ENCODE measurements around the gene FGF22. TPM values are rescaled to one million over a fixed set of nuclear protein-coding genes. Genes with fewer than 3 reads are reported as not detected.

Gene FGF22
- total and polyA plus RNA-seq, 3 donors from 2014 or later: 1.8 to 3.1 (median 2.6) TPM

GRCh38 chr19:617551-618246 lies 22.0 kb upstream of the FGF22 start:
- no peaks in the 10 kb centered on the region for H3K9me3 ChIP-seq
- TF ChIP-seq, protein P1, sequence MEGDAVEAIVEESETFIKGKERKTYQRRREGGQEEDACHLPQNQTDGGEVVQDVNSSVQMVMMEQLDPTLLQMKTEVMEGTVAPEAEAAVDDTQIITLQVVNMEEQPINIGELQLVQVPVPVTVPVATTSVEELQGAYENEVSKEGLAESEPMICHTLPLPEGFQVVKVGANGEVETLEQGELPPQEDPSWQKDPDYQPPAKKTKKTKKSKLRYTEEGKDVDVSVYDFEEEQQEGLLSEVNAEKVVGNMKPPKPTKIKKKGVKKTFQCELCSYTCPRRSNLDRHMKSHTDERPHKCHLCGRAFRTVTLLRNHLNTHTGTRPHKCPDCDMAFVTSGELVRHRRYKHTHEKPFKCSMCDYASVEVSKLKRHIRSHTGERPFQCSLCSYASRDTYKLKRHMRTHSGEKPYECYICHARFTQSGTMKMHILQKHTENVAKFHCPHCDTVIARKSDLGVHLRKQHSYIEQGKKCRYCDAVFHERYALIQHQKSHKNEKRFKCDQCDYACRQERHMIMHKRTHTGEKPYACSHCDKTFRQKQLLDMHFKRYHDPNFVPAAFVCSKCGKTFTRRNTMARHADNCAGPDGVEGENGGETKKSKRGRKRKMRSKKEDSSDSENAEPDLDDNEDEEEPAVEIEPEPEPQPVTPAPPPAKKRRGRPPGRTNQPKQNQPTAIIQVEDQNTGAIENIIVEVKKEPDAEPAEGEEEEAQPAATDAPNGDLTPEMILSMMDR (IDR thresholded peaks at IDR 0.05): no peak
- TF ChIP-seq POLR2A (IDR thresholded peaks at IDR 0.05): no peak
- no peaks in the 10 kb centered on the region for H3K36me3 ChIP-seq (ENCODE audit: low read depth, missing control alignments)
- no peak overlapping the region for H3K4me3 ChIP-seq
- no peaks in the 10 kb centered on the region for H3K4me1 ChIP-seq
- DNase-seq: no peak
- H3K27ac ChIP-seq: no peak overlapping the region
- no peaks in the 10 kb centered on the region for H3K27me3 ChIP-seq
- 67 to 90% methylated on average over 7 to 28 of the region's 29 CpGs for WGBS, 2 donors
- intact Hi-C loops (cut with DNase I; ENCODE audit: low total_unique reads): no loop called here

GRCh38 chr19:618247-618619 lies 21.4 kb upstream of the FGF22 start:
- Histone ChIP-seq H3K4me3 (no peak overlapping the region), H3K4me1 (no peaks in the 10 kb centered on the region), H3K9me3 (no peaks in the 10 kb centered on the region), H3K27me3 (no peaks in the 10 kb centered on the region), H3K27ac (no peak overlapping the region), H3K36me3 (ENCODE audit: low read depth, missing control alignments) (no peaks in the 10 kb centered on the region)
- no peak for DNase-seq
- TF ChIP-seq, protein P1 (IDR thresholded peaks at IDR 0.05): no peak
- TF ChIP-seq POLR2A (IDR thresholded peaks at IDR 0.05): no peak
- 92 to 96% methylated on average over 12 to 19 of the region's 19 CpGs for WGBS, 2 donors
- intact Hi-C loops (cut with DNase I; ENCODE audit: low total_unique reads): no loop called here

DNA sequence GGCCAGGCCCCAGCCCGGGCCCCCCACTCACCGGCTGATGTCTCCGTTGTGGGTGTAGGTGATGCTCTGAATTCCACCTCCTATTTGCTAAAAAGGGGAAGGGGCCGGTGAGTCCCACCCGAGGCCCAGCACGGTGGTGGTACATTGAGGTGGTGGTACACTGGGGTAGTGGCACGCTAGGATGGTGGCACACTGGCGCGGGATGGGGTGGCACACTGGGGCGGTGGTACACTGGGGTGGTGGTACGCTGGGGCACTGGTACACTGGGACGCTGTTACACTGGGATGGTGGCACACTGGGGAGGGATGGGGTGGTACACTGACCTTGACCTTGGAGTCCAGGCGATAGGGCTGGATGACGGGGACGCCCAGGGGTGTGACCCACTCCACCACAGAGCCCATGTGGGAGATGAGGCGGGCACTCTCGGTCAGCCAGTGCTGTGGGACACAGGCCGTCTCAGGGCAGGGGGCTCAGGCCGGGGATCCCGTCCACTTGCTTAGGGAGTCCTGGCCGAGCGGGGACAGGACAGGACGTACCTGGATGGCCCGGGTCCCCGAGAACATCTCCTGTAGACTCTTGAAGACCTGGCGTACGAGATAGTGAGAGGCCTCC lies 20.9 kb upstream of the FGF22 start:
- Histone ChIP-seq H3K9me3 (no peaks in the 10 kb centered on the region), H3K27ac (no peak overlapping the region), H3K36me3 (ENCODE audit: low read depth, missing control alignments) (no peaks in the 10 kb centered on the region), H3K27me3 (no peaks in the 10 kb centered on the region), H3K4me3 (no peak overlapping the region), H3K4me1 (no peaks in the 10 kb centered on the region)
- intact Hi-C loops (cut with DNase I; ENCODE audit: low total_unique reads): no loop called here
- no peak for DNase-seq
- TF ChIP-seq POLR2A (IDR thresholded peaks at IDR 0.05): no peak
- TF ChIP-seq, protein P1 (IDR thresholded peaks at IDR 0.05): no peak
- WGBS, 2 donors: 89 to 91% methylated on average over 7 to 24 of the region's 27 CpGs

DNA sequence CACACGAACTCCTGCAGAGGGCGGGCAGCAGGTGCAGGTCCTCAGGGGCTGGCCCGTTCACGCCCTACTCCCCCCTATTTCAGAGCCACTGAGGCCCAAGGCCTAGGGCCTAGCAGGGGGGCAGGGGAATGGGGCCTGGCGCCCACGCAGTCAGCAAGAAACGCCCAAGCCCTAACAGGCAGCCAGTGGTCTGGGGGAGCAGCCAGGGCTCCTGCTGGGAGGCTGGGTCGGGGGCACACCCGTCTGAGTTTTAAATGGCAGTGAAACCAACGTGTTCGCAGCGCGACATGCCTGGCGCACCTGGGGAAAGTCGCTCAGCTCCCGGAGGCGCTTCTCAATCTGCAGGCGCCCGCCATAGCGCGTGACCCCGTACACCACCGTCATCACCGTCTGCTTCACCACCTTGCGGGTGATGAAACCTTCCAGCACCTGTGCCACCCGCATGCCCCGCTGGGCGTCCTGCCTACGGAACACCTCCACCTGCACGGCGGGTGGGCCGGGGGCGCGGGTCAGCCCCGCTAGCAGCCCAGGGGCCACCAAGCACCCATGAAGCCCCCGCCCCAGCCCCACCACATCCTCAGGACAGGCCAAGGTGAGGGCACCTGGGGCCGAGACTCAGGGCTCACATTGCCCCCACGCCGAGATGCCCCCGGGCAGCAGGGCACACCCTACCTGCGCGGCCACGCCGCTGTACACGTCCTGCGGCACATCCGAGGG lies 20.2 kb upstream of the FGF22 start:
- H3K36me3 ChIP-seq (ENCODE audit: low read depth, missing control alignments): no peaks in the 10 kb centered on the region

More for the DNA sequence above, 20.2 kb upstream of the FGF22 start:
- TF ChIP-seq, protein P1 (IDR thresholded peaks at IDR 0.05): no peak
- TF ChIP-seq POLR2A (IDR thresholded peaks at IDR 0.05): no peak
- intact Hi-C loops (cut with DNase I; ENCODE audit: low total_unique reads): no loop called here
- H3K27me3 ChIP-seq: no peaks in the 10 kb centered on the region
- H3K4me3 ChIP-seq: no peak overlapping the region
- H3K27ac ChIP-seq: no peak overlapping the region
- DNase-seq: no peak
- 90% methylated on average over 36 to 45 of the region's 47 CpGs for WGBS, 2 donors
- H3K4me1 ChIP-seq: no peaks in the 10 kb centered on the region
- no peaks in the 10 kb centered on the region for H3K9me3 ChIP-seq
